ENCODE results near the gene ZNF853.
"Not testable (repeated sequence)": the region's sequence is repeated elsewhere in the genome, so short reads cannot be mapped to it uniquely, and the experiment has no call there.

DNA sequence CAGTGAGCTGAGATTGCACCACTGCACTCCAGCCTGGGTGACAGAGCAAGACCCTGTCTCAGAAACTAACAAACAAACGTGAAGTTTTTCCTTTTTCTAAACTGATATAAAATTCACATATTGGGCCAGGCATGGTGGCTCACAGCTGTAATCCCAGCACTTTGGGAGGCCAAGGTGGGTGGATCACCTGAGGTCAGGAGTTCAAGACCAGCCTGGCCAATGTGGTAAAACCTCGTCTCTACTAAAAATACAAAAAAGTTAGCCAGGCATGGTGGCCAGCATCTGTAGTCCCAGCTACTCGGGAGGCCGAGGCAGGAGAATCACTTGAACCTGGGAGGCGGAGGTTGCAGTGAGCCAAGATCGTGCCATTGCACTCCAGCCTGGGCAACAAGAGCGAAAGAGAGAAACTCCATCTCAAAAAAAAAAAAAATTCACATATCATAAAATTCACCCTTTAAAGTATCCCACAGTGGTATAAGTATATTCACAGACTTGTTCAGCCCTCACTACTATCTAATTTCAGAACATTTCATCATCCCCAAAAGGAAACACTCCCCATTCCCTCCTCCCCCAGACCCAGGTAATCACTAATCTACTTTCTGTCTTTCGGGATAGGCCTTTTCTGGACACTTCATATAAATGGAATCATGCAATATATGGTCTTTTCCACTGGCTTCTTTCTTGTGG is 29.5 kb upstream of the ZNF853 start:
- TF ChIP-seq, protein P1, sequence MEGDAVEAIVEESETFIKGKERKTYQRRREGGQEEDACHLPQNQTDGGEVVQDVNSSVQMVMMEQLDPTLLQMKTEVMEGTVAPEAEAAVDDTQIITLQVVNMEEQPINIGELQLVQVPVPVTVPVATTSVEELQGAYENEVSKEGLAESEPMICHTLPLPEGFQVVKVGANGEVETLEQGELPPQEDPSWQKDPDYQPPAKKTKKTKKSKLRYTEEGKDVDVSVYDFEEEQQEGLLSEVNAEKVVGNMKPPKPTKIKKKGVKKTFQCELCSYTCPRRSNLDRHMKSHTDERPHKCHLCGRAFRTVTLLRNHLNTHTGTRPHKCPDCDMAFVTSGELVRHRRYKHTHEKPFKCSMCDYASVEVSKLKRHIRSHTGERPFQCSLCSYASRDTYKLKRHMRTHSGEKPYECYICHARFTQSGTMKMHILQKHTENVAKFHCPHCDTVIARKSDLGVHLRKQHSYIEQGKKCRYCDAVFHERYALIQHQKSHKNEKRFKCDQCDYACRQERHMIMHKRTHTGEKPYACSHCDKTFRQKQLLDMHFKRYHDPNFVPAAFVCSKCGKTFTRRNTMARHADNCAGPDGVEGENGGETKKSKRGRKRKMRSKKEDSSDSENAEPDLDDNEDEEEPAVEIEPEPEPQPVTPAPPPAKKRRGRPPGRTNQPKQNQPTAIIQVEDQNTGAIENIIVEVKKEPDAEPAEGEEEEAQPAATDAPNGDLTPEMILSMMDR (IDR thresholded peaks at IDR 0.05) = not testable (repeated sequence)
- not testable (repeated sequence) for TF ChIP-seq POLR2AphosphoS5 (IDR thresholded peaks at IDR 0.05)

Measured in prostate gland (tissue), 2 donors.